LNCaP clone FGC (cell line): ENCODE data around the gene CLRN1.

ENCODE experiments used
- DNase-seq: peaks from one replicate; pipeline ENCODE4 v3.0.0-alpha.2; 2011; ENCODE audit warnings: low read depth
- H3K4me3 ChIP-seq: 2 replicates; pipeline ENCODE4 v1.5.1; 2011; ENCODE audit warnings: mild to moderate bottlenecking, low read depth, low read length, control low read depth
- CTCF ChIP-seq: IDR thresholded peaks from 2 replicates; pipeline ENCODE4 v1.5.1; 2012; ENCODE audit warnings: mild to moderate bottlenecking; ENCODE audit not compliant: control insufficient read depth, insufficient read depth; ENCODE audit errors: extremely low read depth

CLRN1 gene

GRCh38 chr3:150887031-150887430 lies 85.5 kb downstream of the CLRN1 start:
- TF ChIP-seq CTCF = no peak
- no peak overlapping the region for H3K4me3 ChIP-seq
- no peak for DNase-seq

GRCh38 chr3:150885535-150885934 lies 87.0 kb downstream of the CLRN1 start:
- DNase-seq = no peak
- H3K4me3 ChIP-seq = no peak overlapping the region
- TF ChIP-seq CTCF = no peak

- DNase-seq = no peak
- TF ChIP-seq CTCF = no peak
These were observed 93.4 kb downstream of the CLRN1 start for GRCh38 chr3:150878996-150879575.

GRCh38 chr3:150878290-150878689 lies 94.2 kb downstream of the CLRN1 start:
- no peak for DNase-seq
- TF ChIP-seq CTCF = no peak
- no peak overlapping the region for H3K4me3 ChIP-seq

More at GRCh38 chr3:150878996-150879575, 93.4 kb downstream of the CLRN1 start:
- no peak overlapping the region for H3K4me3 ChIP-seq

GRCh38 chr3:150877303-150877702 lies 95.2 kb downstream of the CLRN1 start:
- TF ChIP-seq CTCF = no peak
- no peak overlapping the region for H3K4me3 ChIP-seq
- no peak for DNase-seq

- no peak for DNase-seq
- no peak for TF ChIP-seq CTCF
- H3K4me3 ChIP-seq = no peak overlapping the region
These were observed 95.8 kb downstream of the CLRN1 start for GRCh38 chr3:150876611-150877265.
